Epithelial cell of proximal tubule (primary cell): Measurements from ENCODE around the gene C1QTNF6. TPM values are rescaled to one million over a fixed set of nuclear protein-coding genes. Genes with fewer than 3 reads are reported as not detected.

Experiments
- DNase-seq: peaks from one replicate; pipeline ENCODE4 v3.0.0-alpha.2; 2011; ENCODE audit warnings: low read depth
- H3K4me3 ChIP-seq: 2 replicates; pipeline ENCODE4 v1.5.1; 2011; ENCODE audit warnings: low read depth, mild to moderate bottlenecking, low read length
- CTCF ChIP-seq: conservative IDR thresholded peaks from 2 replicates; pipeline ENCODE4 v1.5.1; 2012; ENCODE audit warnings: low read depth, mild to moderate bottlenecking, low read length
- total RNA-seq: library from RNA; depleted of rRNA; stranded (reverse); fragments of >200 nt; gene quantifications from 2 replicates; pipeline ENCODE4 v1.2.3, GENCODE V29; 2015

Gene C1QTNF6
- total RNA-seq, 1 donor from 2014 or later, result 2.1 TPM

- no peak for TF ChIP-seq CTCF
- no peak overlapping the region for H3K4me3 ChIP-seq
- no peak for DNase-seq
Observed at GRCh38 chr22:37177221-37177620, 10.8 kb downstream of the C1QTNF6 start.

- no peak for DNase-seq
- H3K4me3 ChIP-seq, result no peak overlapping the region
- no peak for TF ChIP-seq CTCF
Observed at GRCh38 chr22:37176464-37177061, 11.5 kb downstream of the C1QTNF6 start.

GRCh38 chr22:37175414-37176281 lies 12.4 kb downstream of the C1QTNF6 start:
- no peak overlapping the region for H3K4me3 ChIP-seq
- TF ChIP-seq CTCF, result no peak
- no peak for DNase-seq

GRCh38 chr22:37174964-37175363 lies 13.1 kb downstream of the C1QTNF6 start:
- no peak for TF ChIP-seq CTCF
- no peak for DNase-seq
- no peak overlapping the region for H3K4me3 ChIP-seq

GRCh38 chr22:37173709-37174108 lies 14.3 kb downstream of the C1QTNF6 start:
- H3K4me3 ChIP-seq, result no peak overlapping the region
- no peak for DNase-seq
- no peak for TF ChIP-seq CTCF

GRCh38 chr22:37172266-37173245 lies 15.5 kb downstream of the C1QTNF6 start:
- TF ChIP-seq CTCF, result no peak
- no peak for DNase-seq
- no peak overlapping the region for H3K4me3 ChIP-seq
